Occipital lobe (tissue), 2 donors: ENCODE results near the gene DBP. TPM values are rescaled to one million over a fixed set of nuclear protein-coding genes. Genes with fewer than 3 reads are reported as not detected.
"Not testable (repeated sequence)": the region's sequence is repeated elsewhere in the genome, so short reads cannot be mapped to it uniquely, and the experiment has no call there.

ENCODE experiments used
- DNase-seq: peaks from one replicate; lab custom pipeline; 2025; lab: John Stamatoyannopoulos, UW
- total RNA-seq: library from RNA; depleted of rRNA; stranded (reverse); fragments of >200 nt; gene quantifications from one replicate; pipeline ENCODE4 v1.2.3, GENCODE V29; 2014

The DBP gene
- total RNA-seq, result 4.8 TPM

DNA sequence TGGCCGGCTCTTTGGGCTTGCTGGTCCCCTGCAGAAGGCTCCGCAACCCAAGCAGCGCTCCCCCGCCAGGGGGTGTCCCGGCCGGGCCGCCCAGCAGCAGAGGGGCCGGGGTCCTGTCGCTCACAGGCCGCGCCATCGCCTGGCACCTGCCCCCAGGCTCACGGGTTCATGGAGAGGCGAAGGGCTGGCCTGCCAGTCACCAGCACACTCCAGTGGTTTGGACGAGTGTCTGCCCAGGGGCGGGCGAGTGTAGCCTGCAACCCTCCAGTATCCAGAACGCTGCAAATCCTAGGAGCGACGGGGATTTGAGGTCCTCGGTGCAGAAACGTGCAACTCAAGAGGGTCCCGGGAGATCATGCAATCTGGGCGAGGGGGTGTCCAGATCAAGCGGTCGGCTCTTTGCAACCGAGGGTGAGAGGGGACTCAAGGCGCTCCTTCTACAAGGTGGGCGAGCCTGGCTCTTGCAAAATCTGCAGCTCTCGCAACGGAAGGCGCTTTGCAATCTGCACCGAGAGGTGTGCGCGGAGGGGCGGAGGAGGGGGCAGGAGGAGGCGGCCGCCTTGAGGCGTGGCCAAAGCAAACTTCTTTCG lies at the start of gene DBP:
Gene DBP (minus strand): TSS at position 521 of the 590 bp plus-strand sequence. CDS start 385 bp downstream, at position 136.
- DNase-seq, result peak; percentile 71

GRCh38 chr19:48686637-48687036 lies 49.5 kb upstream of the DBP start:
- DNase-seq, result not testable (repeated sequence)

DNA sequence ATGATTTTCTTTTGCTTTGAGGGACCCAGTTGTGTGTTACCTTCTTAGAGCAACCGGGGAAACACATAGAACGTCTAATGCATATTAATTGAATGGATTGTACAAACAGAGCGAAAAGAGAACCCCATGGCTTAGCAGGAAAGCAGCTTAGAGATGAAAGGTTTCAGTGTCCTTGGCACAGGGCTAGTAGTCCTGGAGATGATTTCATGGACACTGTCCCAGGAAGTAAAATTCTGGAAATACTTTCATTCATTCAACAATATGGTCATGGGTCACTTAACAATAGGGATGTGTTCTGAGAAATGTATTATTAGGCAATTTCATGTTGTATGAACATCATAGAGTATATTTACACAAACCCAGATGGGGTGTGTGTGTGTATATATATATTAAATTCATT lies 48.9 kb upstream of the DBP start:
- no peak for DNase-seq

- no peak for DNase-seq
Measured at GRCh38 chr19:48685583-48685982, 48.4 kb upstream of the DBP start.

GRCh38 chr19:48683349-48683748 lies 46.2 kb upstream of the DBP start:
- DNase-seq, result peak; percentile 36

GRCh38 chr19:48681127-48681470 lies 43.9 kb upstream of the DBP start:
- peak; percentile 70 for DNase-seq

DNA sequence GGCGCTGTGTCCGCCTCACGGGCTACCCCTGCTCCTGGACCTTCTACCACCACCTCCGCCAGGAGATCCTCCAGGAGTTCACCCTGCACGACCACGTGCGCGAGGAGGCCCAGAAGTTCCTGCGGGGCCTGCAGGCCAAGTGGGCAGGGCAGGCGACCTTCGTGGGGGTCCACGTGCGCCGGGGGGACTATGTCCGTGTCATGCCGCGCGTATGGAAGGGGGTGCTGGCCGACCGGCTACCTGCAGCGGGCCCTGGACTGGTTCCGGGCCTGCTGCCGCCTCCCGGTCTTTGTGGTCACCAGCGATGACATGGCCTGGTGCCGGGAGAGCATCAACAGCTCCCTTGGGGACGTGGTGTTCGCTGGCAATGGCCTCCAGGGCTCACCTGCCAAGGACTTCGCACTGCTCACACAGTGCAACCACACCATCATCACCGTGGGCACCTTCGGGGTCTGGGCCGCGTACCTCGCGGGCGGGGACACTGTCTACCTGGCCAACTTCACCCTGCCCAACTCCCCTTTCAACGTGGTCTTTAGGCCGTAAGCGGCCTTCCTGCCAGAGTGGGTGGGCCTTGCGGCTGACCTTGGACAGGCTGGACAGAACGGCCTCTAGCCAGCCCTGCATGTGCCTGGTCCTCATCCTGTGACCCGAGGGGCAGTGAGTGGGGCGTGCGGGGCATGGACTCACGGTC lies 43.4 kb upstream of the DBP start:
- DNase-seq, result no peak

DNA sequence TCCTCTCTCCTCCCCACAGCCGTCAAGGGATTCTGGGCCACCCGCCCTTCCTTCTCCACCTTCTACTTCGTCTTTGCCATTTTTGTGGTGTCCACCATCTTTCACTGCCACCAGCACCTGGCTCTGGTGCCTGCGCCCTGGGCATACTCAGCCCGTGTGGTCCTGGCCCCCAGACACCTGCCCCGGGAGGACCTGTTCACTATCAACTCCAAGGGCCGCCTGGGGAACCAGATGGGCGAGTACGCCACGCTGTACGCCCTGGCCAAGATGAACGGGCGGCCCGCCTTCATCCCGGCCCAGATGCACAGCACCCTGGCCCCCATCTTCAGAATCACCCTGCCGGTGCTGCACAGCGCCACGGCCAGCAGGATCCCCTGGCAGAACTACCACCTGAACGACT lies 42.8 kb upstream of the DBP start:
- DNase-seq, result not testable (repeated sequence)

- no peak for DNase-seq
Measured at GRCh38 chr19:48678201-48678600, 41.0 kb upstream of the DBP start.

DNA sequence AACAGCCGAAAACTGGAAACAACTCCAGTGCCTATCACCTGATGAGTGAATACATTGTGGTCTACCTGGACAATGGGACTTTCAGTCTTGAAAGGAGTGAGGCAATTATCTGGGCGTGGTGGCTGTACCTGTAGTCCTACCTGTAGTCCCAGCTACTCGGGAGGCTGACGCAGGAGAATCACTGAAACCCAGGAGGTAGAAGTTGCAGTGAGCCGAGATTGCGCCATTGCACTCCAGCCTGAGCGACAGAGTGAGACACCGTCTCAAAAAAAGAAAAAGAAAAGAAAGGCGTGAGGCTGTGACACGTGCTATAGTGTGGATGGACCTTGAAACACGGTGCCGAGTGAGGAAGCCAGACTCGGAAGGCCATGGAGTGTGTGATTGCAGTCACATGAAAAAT lies 39.7 kb upstream of the DBP start:
- no peak for DNase-seq

GRCh38 chr19:48676487-48676886 lies 39.3 kb upstream of the DBP start:
- DNase-seq, result no peak

DNA sequence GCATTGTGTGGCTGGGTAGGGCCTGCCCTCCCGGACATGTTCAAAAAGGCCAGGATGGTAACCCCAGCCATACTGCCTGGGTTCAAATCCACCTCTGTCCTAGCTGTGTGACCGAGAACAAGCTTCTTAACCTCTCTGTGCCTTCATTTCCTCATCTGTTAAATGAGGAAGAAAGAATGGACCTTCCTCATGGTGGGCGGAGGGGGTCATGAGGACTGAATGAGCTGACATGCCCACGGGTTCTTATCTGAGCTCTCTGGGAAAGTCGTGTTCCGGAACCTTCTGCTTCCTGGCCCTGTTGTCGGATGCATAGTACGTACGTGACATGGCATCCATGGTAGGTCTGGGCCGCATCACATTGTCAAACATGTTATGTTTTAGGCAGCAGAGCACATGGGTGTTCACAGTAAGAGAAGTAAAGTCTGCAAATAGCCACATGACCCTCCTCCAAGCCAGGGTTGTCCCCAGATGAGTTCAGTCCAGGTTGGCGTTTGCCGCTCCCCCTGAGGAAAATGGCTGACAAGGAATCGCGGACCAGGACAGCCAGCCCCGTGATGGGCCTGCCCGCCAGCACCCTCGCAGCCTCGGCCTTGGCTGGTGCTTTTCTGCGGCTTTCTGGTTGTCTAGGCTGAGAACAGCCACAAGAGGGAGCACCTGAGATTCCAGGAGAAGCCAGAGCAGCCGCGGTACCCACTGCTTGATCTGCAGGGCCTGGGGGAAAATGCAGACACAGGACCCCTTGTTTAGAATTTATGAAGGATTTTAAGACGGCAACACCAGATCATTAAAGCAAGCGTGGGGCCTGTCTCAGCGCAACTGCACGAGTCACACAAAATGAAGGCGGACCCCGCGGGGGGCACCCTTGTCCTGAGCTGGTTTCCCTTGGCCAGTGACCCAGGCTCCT lies 38.0 kb upstream of the DBP start:
- DNase-seq, result peak; percentile 69

- DNase-seq, result no peak
Measured at GRCh38 chr19:48674216-48674809, 37.1 kb upstream of the DBP start.

DNA sequence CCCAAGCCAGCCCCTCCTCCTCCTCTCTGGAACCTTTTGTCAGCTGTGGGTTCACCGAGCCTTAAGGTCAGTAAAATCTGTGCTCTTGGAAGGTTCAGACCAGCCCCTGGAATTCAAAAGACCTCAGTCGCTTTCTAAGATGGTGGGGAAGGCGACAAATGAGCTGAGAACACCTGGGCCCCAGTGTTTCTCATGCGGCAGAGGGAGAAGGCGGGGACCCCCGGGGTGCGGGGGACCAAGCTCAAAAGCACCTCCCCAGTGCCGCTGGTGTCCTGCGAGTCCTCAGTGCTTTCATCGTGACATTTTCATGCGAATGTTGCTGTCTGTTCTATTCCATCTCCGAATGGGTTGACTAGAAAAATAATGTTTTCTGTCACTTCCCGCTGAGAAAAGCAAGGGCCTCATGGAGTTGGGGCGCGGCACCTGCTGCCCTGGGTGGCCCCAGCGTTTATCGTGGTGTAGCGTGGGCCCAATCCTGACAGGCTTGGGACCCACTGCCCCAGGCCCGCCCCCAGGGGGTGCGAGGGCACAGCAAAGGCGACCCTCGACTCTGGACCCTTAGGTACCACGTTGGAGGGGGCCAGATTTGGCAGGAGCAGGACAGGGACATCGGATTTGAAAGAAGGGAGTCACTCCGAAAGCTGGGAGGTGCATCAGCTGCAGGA lies 36.4 kb upstream of the DBP start:
- no peak for DNase-seq

DNA sequence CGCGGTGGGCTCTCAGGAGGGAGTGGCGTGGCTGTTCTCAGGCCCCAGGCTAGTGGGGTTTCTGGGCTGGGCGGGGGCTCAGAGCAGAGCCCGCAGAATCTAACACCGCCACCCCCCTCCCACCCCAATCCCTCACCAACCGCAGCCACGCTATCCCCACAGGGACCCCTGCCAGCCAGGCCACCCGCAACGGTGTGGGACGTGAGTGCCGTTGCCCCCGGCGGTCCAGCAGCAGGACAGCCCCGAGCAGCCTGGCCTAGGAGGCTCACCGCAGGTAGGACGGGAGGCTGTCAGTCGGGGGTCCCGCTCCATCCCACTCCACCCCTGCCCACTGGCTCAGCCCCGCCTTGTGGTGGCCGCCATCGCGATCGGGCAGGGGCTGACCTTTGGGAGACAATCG lies 35.8 kb upstream of the DBP start, which contains the start of gene NTN5:
Gene NTN5 (minus strand): TSS at position 24 of the 400 bp plus-strand sequence. CDS start 2,031 bp downstream, outside the sequence.
- DNase-seq, result no peak

GRCh38 chr19:48671446-48671995 lies 34.3 kb upstream of the DBP start:
- DNase-seq, result no peak

- DNase-seq, result no peak
Measured at GRCh38 chr19:48670699-48671445, 33.7 kb upstream of the DBP start.

- no peak for DNase-seq
Measured at GRCh38 chr19:48669903-48670668, 32.9 kb upstream of the DBP start.

DNA sequence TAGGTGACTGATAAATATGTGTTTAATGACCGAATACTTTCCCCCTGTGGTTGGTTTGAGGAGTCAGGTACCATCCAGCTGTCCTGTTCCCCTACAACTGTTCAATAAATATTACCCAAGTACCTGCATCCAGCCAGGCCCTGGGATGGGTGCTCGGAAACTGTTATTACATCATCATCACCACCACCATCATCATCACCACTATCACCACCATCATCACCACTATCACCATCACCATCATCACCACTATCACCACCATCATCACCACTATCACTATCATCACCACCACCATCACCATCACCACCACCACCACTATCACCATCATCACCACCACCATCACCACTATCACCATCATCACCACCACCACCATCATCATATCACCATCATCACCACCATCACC lies 31.6 kb upstream of the DBP start:
- DNase-seq, result no peak

- no peak for DNase-seq
Measured at GRCh38 chr19:48668332-48668731, 31.2 kb upstream of the DBP start.
